NT2/D1 (cell line): ENCODE results near the gene TMEM8B.
"Not testable (repeated sequence)": the region's sequence is repeated elsewhere in the genome, so short reads cannot be mapped to it uniquely, and the experiment has no call there.

Source experiments
- DNase-seq: peaks from one replicate; pipeline ENCODE4 v3.0.0-alpha.2; 2011; ENCODE audit warnings: low read depth, low spot score
- H3K27me3 ChIP-seq: 2 replicates; pipeline ENCODE4 v1.6.0; 2011; ENCODE audit warnings: mild to moderate bottlenecking; ENCODE audit not compliant: insufficient read length, insufficient read depth
- H3K36me3 ChIP-seq: 2 replicates; pipeline ENCODE4 v1.6.1; 2011; ENCODE audit warnings: mild to moderate bottlenecking, low read length, mixed read lengths; ENCODE audit not compliant: insufficient read depth, insufficient read length
- H3K4me1 ChIP-seq: 2 replicates; pipeline ENCODE4 v1.5.1; 2011; ENCODE audit not compliant: insufficient read depth, insufficient read length
- H3K4me3 ChIP-seq: 2 replicates; pipeline ENCODE4 v1.5.1; 2011; ENCODE audit warnings: low read depth; ENCODE audit not compliant: insufficient read length
- H3K9ac ChIP-seq: 2 replicates; pipeline ENCODE4 v1.6.0; 2011; ENCODE audit warnings: low read depth; ENCODE audit not compliant: insufficient read length
- H3K9me3 ChIP-seq: 2 replicates; pipeline ENCODE4 v1.5.1; 2011; ENCODE audit warnings: mild to moderate bottlenecking, low read length; ENCODE audit not compliant: insufficient read depth
- SUZ12 ChIP-seq: IDR thresholded peaks from 2 replicates; pipeline ENCODE4 v1.6.1; 2011; ENCODE audit not compliant: insufficient read length, insufficient read depth; ENCODE audit errors: extremely low read depth
- YY1 ChIP-seq: IDR thresholded peaks from 2 replicates; pipeline ENCODE4 v1.6.1; 2011; ENCODE audit not compliant: insufficient read length, insufficient read depth
- ZNF274 ChIP-seq: IDR thresholded peaks from 2 replicates; pipeline ENCODE4 v1.6.1; 2011; ENCODE audit warnings: mild to moderate bottlenecking, low read depth, low read length

TMEM8B gene

DNA sequence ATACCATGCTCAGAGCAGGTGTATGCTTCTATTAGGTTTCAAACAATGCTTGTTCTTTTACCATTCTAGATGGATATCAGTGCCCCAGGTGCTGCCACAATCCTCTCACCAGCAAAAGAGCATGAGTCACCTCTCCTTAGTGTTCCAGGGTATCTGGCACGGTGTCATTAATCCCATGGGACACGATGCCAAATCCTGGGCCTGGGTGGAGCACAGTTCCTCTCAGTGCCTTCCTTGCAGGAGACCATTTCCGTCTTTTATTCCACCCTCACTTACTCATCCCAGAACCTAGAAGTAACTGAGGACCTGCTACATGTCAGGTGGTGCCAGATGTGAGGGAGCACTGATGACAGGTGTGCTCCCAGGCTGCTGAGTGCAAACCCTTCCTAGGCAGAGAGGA lies 42.5 kb downstream of the TMEM8B start:
- DNase-seq, result no peak
- Histone ChIP-seq H3K9ac (no peak overlapping the region), H3K9me3 (peaks cover 6% of the 10 kb centered on the region), H3K4me3 (no peak overlapping the region), H3K4me1 (peaks cover 15% of the 10 kb centered on the region), H3K36me3 (no peaks in the 10 kb centered on the region), H3K27me3 (peaks cover 3% of the 10 kb centered on the region)
- TF ChIP-seq ZNF274 (no peak), YY1 (no peak), SUZ12 (no peak)

DNA sequence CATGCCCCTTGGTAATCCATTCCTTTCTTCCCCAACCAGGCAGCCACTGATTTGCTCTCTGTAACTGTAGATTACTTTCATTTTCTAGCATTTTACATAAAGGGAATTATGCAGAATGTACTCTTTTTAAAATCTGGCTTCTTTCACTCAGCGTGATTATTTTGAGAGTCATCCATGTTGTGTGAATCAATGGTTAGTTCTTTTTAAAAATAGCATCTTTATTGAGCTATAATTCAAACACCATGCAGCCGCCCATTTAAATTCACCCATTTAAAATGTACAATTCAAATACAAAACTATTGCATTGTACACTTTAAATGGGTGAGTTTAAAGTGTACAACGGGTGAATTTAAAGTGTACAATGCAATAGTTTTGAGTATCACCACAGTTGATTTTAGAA lies 43.5 kb downstream of the TMEM8B start:
- Histone ChIP-seq H3K27me3 (peaks cover 3% of the 10 kb centered on the region), H3K4me1 (peaks cover 15% of the 10 kb centered on the region), H3K36me3 (no peaks in the 10 kb centered on the region), H3K9ac (no peak overlapping the region), H3K4me3 (no peak overlapping the region), H3K9me3 (peaks cover 15% of the 10 kb centered on the region)
- TF ChIP-seq SUZ12, result no peak
- no peak for TF ChIP-seq ZNF274
- no peak for TF ChIP-seq YY1
- no peak for DNase-seq

DNA sequence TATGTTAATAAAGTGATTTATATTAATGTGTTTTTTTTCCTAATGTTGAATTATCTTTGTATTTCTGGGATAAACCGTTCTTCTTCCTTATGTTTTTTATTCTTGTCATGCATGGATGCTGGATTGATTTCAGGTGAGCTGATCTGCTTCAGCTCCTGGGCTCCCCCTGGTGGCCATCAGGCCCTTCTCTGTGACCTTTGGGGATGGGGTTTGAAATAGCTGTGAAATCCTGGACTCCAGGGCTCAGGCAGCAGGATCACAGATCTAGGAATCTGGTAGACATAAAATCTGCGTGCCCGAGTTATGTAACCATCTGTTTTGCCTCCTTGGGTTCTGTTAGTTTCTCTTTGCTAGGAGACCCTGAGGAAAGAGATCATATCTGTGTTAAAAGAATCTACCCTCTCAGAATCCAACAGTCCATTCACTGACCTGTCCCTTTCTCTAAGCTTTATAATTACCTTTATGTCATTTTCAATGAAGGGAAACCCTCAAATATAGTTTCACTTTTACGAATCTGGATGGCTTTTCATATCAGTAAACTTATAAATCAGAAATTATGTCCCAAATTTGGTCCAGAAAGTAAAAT lies 53.3 kb downstream of the TMEM8B start:
- H3K36me3 ChIP-seq, result no peaks in the 10 kb centered on the region
- TF ChIP-seq SUZ12 (no peak), ZNF274 (no peak), YY1 (no peak)
- DNase-seq, result peak; percentile 58
- 0 out of 2 replicates have a peak, but pooled peaks cover 2% of the 10 kb centered on the region for H3K9me3 ChIP-seq
- H3K4me3 ChIP-seq, result no peak overlapping the region
- no peak overlapping the region for H3K9ac ChIP-seq
- H3K27me3 ChIP-seq, result no peaks in the 10 kb centered on the region
- no peaks in the 10 kb centered on the region for H3K4me1 ChIP-seq

DNA sequence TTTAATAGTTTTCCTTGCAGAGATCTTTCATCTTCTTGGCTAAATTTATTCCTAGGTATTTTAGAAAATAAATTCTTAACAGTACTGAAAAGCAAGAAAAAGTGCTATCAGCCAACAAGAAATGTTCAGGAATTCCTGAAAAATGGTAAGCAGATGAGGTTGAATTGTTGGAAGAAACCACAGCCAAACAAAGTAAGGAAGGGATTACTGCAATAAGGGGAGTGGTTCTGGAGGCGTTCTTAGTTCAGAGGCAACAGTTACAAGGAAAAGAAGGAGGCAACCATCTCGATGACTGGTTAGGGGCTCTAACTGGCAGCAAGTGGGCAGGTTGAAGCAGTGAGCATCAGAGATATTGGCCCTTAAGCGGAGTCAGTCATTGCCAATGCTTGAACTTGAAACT lies 54.0 kb downstream of the TMEM8B start:
- H3K4me1 ChIP-seq, result no peaks in the 10 kb centered on the region
- no peak for TF ChIP-seq YY1
- no peak for TF ChIP-seq ZNF274
- TF ChIP-seq SUZ12, result no peak
- H3K36me3 ChIP-seq, result no peaks in the 10 kb centered on the region
- DNase-seq, result no peak
- no peaks in the 10 kb centered on the region for H3K27me3 ChIP-seq
- H3K9me3 ChIP-seq, result no peaks in the 10 kb centered on the region
- no peak overlapping the region for H3K9ac ChIP-seq
- no peak overlapping the region for H3K4me3 ChIP-seq

DNA sequence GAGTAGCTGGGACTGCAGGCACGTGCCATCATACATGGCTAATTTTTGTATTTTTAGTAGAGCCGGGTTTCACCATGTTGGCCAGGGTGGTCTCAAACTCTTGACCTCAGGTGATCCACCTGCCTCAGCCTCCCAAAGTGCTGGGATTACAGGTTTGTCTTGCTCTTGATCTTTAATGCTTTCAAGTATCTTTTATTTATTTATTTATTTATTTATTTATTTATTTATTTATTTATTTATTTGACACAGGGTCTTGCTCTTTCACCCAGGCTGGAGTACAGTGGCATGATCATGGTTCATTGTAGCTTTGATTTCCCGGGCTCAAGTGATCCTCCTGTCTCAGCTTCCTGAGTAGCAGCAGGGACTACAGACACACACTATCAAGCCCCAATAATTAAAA lies 55.9 kb downstream of the TMEM8B start:
- H3K9ac ChIP-seq, H3K27me3 ChIP-seq, H3K4me1 ChIP-seq, H3K36me3 ChIP-seq, DNase-seq, H3K9me3 ChIP-seq, H3K4me3 ChIP-seq: not testable (repeated sequence)

DNA sequence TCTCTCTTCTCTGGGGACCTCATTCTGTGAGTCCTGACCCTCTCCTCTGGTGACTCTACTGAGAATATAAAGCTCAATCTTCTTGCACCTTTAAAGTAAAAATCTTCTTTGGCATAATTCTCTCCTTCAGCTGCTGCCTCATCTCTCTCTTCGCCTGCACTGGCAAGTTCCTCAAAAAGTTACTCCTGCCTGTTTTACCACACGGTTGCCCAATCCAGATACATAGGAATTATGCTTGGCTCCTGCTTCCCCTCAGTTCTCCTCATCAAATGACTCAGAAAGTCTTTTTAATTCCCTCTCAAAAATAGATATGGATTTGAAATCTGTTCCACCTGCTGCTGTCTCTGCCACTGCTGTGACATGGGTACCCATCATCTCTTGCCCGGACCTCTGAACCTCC lies 62.6 kb downstream of the TMEM8B start:
- no peak overlapping the region for H3K4me3 ChIP-seq
- H3K9me3 ChIP-seq, result no peaks in the 10 kb centered on the region
- TF ChIP-seq SUZ12 (no peak), YY1 (no peak), ZNF274 (no peak)
- H3K36me3 ChIP-seq, result no peaks in the 10 kb centered on the region
- H3K27me3 ChIP-seq, result peaks cover 2% of the 10 kb centered on the region
- H3K4me1 ChIP-seq, result no peaks in the 10 kb centered on the region
- no peak for DNase-seq
- no peak overlapping the region for H3K9ac ChIP-seq

DNA sequence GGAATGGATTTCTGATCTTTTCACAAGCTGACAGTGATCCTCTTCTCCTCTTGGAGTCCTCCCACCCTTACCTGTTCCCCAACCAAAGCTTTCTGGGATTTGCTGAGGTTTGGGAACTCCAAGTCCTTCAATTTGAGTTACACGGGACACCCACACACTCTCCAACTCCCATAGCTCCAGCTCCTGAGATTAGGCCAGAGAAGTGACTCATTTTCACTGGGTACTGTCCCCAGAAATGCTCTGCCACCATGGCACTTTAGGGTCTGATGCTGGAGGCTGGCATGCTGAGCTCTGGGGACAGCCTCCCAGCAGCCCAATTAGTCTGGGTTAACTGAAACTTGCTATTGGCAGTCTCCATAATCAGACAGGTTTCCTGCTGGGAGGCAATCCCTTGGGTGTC lies 63.0 kb downstream of the TMEM8B start:
- Histone ChIP-seq H3K4me3 (no peak overlapping the region), H3K36me3 (no peaks in the 10 kb centered on the region), H3K9ac (no peak overlapping the region), H3K9me3 (no peaks in the 10 kb centered on the region), H3K27me3 (peaks cover 2% of the 10 kb centered on the region), H3K4me1 (no peaks in the 10 kb centered on the region)
- TF ChIP-seq YY1, result no peak
- TF ChIP-seq SUZ12, result no peak
- TF ChIP-seq ZNF274, result no peak
- DNase-seq, result no peak

DNA sequence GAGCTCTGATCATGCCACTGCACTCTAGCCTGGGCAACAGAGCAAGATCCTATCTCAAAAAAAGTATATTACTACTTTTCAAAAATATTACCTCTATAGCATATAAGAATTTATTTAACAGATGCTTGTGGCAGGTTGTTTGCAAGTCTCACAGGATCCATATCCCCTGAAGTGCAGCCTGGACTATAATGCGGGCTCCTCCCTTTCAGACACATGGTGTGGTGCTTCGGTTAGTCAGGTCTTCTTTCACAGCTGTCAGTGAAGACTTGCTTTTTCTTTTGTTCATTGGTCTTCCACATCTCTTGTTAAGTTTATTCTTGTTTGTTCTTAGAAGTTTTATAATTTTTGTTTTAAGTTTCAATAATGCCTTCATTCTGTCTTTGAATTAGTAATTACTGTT lies 67.5 kb downstream of the TMEM8B start:
- Histone ChIP-seq H3K27me3 (peaks cover 1% of the 10 kb centered on the region), H3K36me3 (no peaks in the 10 kb centered on the region), H3K9ac (no peak overlapping the region), H3K4me3 (no peak overlapping the region), H3K4me1 (no peaks in the 10 kb centered on the region), H3K9me3 (no peaks in the 10 kb centered on the region)
- DNase-seq, result no peak
- TF ChIP-seq ZNF274 (no peak), SUZ12 (no peak), YY1 (no peak)

DNA sequence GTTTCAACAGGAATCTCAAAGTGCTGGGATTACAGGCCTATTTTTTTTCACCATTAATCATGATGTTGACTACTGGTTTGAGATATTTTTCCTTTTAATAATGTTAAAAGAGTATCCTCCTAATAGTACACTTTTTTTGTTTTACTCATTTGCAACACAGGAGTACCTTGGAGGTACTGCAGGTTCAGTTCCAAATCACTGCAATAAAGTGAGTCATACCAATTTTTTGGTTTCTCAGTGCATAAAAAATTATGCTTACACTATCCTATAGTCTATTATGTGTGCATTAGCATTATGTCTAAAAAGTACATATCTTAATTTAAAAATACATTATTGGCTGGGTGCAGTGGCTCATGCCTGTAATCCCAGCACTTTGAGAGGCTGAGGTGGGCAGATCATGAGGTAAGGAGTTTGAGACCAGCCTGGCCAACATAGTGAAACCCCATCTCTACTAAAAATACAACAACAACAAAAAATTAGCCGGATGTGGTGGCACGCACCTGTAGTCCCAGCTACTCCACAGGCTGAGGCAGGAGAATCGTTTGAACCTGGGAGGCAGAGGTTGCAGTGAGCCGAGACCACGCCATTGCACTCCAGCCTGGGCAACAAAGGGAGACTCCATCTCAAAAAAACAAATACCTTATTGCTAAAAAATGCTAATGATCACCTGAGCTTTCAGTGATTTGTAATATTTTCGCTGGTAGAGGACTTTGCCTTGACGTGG lies 68.5 kb downstream of the TMEM8B start:
- H3K9me3 ChIP-seq, H3K36me3 ChIP-seq, H3K4me3 ChIP-seq, H3K4me1 ChIP-seq, H3K27me3 ChIP-seq, DNase-seq, H3K9ac ChIP-seq: not testable (repeated sequence)
